ENCODE measurements around the gene SMIM24. TPM values are rescaled to one million over a fixed set of nuclear protein-coding genes. Genes with fewer than 3 reads are reported as not detected.
"Not testable (repeated sequence)": the region's sequence is repeated elsewhere in the genome, so short reads cannot be mapped to it uniquely, and the experiment has no call there.

SMIM24 gene
- total RNA-seq, 3 donors from 2014 or later (not counting 1 experiment from before 2014, with no cell fraction given): 0.33 to 0.42 TPM; not detected in 1

- Mint-ChIP-seq H3K4me1 (no peaks in the 10 kb centered on the region), H3K9me3 (no peaks in the 10 kb centered on the region), H3K4me3 (no peak overlapping the region), H3K27ac (no peak overlapping the region), H3K36me3 (no peaks in the 10 kb centered on the region), H3K27me3 (ENCODE audit: low read depth in 2 of 2) (no peaks in the 10 kb centered on the region)
- Histone ChIP-seq H3K27me3 (ENCODE audit: control insufficient read depth, insufficient read depth, low read length) (no peaks in the 10 kb centered on the region), H3K27ac (ENCODE audit: low read length) (no peak overlapping the region), H3K36me3 (ENCODE audit: control insufficient read depth, insufficient read depth, low read length) (peaks cover 21% of the 10 kb centered on the region), H3K9me3 (ENCODE audit: control insufficient read depth, insufficient read depth, low read length) (no peaks in the 10 kb centered on the region), H3K4me1 (ENCODE audit: control insufficient read depth, insufficient read depth, low read length) (no peaks in the 10 kb centered on the region), H3K4me3 (ENCODE audit: low read length) (no peak overlapping the region)
- no peak for TF ChIP-seq CTCF (IDR thresholded peaks at IDR 0.05)
- intact Hi-C loops (cut with micrococcal nuclease): no loop called here
- ATAC-seq (no peak), DNase-seq (no peak)
- 90% methylated on average over 9 of the region's 10 CpGs for WGBS (ENCODE audit: insufficient coverage)
Measured at GRCh38 chr19:3451451-3451866, 28.9 kb downstream of the SMIM24 start.

DNA sequence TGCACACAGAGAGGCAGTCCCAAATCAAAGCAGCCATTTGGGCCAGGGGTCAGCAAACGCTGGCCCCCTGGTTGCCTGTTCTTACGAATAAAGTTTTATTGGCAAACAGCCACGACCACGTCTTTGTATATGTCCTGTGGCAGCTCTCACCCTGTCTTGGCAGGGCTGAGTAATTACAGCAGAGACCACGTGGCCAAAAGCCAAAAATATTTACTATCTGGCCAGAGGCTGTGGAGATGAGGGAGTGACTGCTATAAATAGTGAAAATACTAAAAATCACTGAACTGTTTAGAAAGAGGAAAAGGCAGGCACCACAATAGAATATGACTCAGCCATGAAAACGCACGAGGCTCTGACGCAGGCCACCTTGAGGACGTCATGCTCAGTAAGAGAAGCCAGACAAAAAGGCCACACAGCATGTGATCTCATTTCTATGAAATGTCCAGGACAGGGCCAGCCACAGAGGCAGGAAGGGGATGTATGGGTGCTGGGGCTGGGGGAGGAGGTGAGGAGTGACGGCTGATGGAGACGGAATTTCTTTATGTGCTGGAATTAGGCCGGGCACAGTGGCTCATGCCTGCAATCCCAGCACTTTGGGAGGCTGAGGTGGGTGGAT lies 29.4 kb downstream of the SMIM24 start:
- H3K4me1 Mint-ChIP-seq: no peaks in the 10 kb centered on the region
- H3K4me1 ChIP-seq (ENCODE audit: control insufficient read depth, insufficient read depth, low read length): no peaks in the 10 kb centered on the region
- 81% methylated on average over 12 of the region's 12 CpGs for WGBS (ENCODE audit: insufficient coverage)
- H3K9me3 ChIP-seq (ENCODE audit: control insufficient read depth, insufficient read depth, low read length): no peaks in the 10 kb centered on the region
- no peaks in the 10 kb centered on the region for H3K36me3 Mint-ChIP-seq
- no peak for TF ChIP-seq CTCF (IDR thresholded peaks at IDR 0.05)
- DNase-seq: no peak
- no peak overlapping the region for H3K4me3 ChIP-seq (ENCODE audit: low read length)
- H3K4me3 Mint-ChIP-seq: no peak overlapping the region
- no peak for ATAC-seq
- H3K27ac Mint-ChIP-seq: no peak overlapping the region
- no peaks in the 10 kb centered on the region for H3K27me3 ChIP-seq (ENCODE audit: control insufficient read depth, insufficient read depth, low read length)
- H3K27ac ChIP-seq (ENCODE audit: low read length): no peak overlapping the region
- intact Hi-C loops (cut with micrococcal nuclease): no loop called here
- H3K36me3 ChIP-seq (ENCODE audit: control insufficient read depth, insufficient read depth, low read length): peaks cover 21% of the 10 kb centered on the region
- H3K9me3 Mint-ChIP-seq: no peaks in the 10 kb centered on the region
- H3K27me3 Mint-ChIP-seq (ENCODE audit: low read depth in 2 of 2): no peaks in the 10 kb centered on the region

DNA sequence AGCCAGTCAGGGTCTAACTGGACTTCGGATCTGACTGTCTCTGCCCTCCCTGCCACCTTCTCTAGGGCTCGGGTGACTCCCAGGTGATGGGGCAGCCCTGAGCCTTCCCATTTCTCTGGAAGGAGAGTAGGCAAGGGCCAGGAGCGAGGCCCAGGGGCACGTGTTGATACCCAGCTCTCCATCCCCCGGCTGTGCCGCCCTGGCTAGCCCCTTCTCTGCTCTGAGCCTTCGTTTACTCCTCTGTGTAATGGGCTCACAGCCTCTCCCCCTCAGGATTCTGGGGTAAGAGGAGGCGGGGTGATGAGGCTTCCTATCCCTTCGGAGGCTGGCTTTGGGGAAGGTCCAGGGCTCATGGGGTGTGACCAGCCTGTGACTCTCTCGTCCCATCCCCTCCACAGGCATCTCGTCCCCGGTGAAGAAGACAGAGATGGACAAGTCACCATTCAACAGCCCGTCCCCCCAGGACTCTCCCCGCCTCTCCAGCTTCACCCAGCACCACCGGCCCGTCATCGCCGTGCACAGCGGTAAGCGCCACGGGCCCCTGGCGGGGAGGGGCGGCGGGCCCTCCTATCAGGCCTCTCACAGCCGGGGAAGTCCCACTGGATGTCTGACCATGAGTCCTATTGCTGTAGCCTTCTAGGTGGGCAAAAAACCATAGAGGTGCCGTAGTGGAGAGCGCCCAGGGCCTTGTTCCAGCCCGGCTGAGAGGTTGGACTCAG lies 31.6 kb downstream of the SMIM24 start:
- no peak for TF ChIP-seq CTCF (IDR thresholded peaks at IDR 0.05)
- H3K27me3 Mint-ChIP-seq (ENCODE audit: low read depth in 2 of 2): no peaks in the 10 kb centered on the region
- no peaks in the 10 kb centered on the region for H3K36me3 Mint-ChIP-seq
- H3K4me3 Mint-ChIP-seq: no peak overlapping the region
- no peaks in the 10 kb centered on the region for H3K4me1 ChIP-seq (ENCODE audit: control insufficient read depth, insufficient read depth, low read length)
- no peaks in the 10 kb centered on the region for H3K9me3 Mint-ChIP-seq
- DNase-seq (no peak), ATAC-seq (no peak)
- peaks cover 9% of the 10 kb centered on the region in 2 donors for H3K4me1 Mint-ChIP-seq
- no peaks in the 10 kb centered on the region for H3K27me3 ChIP-seq (ENCODE audit: control insufficient read depth, insufficient read depth, low read length)
- H3K9me3 ChIP-seq (ENCODE audit: control insufficient read depth, insufficient read depth, low read length): no peaks in the 10 kb centered on the region
- peaks cover 17% of the 10 kb centered on the region for H3K36me3 ChIP-seq (ENCODE audit: control insufficient read depth, insufficient read depth, low read length)
- H3K27ac Mint-ChIP-seq: no peak overlapping the region
- no peak overlapping the region for H3K27ac ChIP-seq (ENCODE audit: low read length)
- H3K4me3 ChIP-seq (ENCODE audit: low read length): no peak overlapping the region
- 96% methylated on average over 27 of the region's 28 CpGs for WGBS (ENCODE audit: insufficient coverage)
- intact Hi-C loops (cut with micrococcal nuclease): no loop called here

DNA sequence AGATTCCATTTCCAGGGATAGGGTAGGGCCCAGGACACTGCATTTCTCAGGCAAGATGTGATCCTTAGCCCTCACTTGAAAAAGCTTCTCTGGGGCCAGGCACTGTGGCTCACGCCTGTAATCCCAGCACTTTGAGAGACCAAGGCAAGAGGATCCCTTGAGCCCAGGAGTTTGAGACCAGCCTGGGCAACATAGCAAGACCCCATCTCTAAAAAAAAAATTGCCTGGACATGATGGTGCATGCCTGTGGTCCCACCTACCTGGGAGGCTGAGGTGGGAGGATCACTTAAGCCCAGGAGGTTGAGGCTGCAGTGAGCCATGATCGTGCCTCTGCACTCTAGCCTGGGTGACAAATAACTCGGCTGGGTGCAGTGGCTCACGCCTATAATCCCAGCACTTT lies 33.7 kb downstream of the SMIM24 start:
- H3K36me3 Mint-ChIP-seq; ATAC-seq; H3K36me3 ChIP-seq (ENCODE audit: control insufficient read depth, insufficient read depth, low read length); intact Hi-C loops (cut with micrococcal nuclease); H3K27me3 ChIP-seq (ENCODE audit: control insufficient read depth, insufficient read depth, low read length); H3K27me3 Mint-ChIP-seq (ENCODE audit: low read depth in 2 of 2); H3K27ac ChIP-seq (ENCODE audit: low read length); H3K4me3 Mint-ChIP-seq; DNase-seq; H3K4me1 ChIP-seq (ENCODE audit: control insufficient read depth, insufficient read depth, low read length); H3K27ac Mint-ChIP-seq; H3K4me3 ChIP-seq (ENCODE audit: low read length); H3K9me3 ChIP-seq (ENCODE audit: control insufficient read depth, insufficient read depth, low read length); H3K9me3 Mint-ChIP-seq: not testable (repeated sequence)
- WGBS (ENCODE audit: insufficient coverage): 97% methylated on average over 4 of the region's 4 CpGs
- H3K4me1 Mint-ChIP-seq: peaks cover 11 to 12% of the 10 kb centered on the region in 2 donors
